GM21723 (cell line): ENCODE data around the gene NAPSA.
"Not testable (repeated sequence)": the region's sequence is repeated elsewhere in the genome, so short reads cannot be mapped to it uniquely, and the experiment has no call there.

Experiments used
- ATAC-seq: cut with Tn5 transposase; IDR thresholded peaks from one replicate; pipeline ENCODE4 v1.9.1; 2021; ENCODE audit warnings: mild to moderate bottlenecking, moderate library complexity; ENCODE audit not compliant: unreplicated experiment

The NAPSA gene

DNA sequence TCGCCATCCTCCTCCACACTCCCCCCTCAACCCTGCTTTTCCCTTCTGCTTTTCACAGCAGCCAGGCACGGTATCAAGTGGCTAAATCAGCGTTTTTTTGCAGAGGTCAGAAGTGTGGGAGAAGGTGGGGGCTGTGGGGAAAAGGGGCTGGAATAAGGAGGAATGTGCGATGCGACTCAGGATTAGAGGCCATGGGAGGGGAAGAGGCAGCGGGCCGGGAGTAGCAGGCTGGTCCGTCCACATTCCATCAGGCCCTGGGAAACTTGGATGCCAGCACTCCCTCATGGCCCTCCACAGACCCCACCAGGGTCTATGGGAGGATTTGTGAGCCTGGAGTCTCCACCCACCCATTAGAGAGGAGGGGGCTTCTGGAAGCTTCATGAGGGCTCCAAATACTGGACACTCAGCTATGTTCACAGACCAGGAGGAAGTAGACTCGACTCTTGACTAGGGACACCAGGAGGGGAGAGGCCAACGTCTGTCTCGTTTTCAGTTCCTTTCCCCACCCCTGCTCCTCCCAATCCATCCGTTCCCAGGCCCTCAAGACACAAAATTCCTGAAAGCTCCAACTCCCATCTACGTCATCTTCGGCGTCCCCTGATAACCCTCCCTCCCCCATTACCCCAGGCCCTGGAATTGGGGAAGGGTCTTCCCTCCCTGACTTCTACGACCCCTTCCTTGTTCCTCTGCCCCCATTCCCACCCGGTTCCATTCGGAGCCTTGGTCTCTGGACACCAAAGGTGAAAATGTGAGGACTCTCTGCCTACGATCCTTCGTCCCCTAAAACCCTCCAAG is 33.0 kb downstream of the NAPSA start:
- ATAC-seq = no peak

DNA sequence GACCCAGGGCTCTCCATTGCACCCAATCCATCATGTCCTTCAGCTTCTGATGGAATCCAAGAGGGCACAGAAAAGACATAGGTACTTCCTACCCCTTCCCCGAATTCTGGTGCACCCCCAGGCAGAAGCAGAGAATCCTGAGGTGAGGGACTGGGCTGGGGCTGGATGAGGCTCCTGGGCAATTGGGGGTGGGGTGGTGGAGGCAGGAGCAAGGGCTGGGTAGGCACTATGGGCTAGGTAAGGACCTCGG is 33.5 kb downstream of the NAPSA start:
- no peak for ATAC-seq

DNA sequence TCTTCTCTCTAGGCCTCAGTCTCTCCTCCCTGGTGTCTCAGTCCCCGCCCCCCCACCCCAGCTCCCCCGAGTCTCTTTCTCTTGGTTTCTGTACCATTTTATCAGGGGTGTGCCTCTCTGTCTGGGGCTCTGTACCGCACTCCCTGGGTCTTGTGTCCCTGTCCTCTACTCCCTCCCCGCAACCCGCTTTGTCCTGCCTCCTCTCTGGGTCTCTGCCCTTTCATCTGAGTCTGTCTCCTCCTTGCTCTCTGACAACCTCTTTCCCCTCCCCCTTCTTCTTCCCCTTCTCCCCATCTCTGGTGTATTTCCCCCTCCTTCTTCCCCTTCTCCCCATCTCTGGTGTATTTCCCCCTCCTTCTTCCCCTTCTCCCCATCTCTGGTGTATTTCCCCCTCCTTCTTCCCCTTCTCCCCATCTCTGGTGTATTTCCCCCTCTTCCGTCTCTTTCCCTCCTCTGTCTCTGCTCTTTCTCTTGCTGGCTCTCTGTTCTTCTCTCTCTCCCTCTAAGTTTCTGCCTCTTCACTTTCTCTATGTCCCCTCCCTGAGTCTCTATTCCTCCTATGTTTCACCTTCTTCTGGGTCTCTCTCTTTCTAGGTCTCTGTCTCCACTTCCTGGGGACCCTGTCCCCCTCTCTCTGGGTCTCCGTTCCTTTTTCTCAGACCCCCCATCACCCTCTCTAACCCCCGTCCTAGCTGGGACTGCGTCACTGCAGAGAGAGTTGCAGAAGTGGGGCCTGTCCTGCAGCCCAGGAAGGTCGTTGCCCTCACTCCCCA is 34.0 kb downstream of the NAPSA start:
- no peak for ATAC-seq

DNA sequence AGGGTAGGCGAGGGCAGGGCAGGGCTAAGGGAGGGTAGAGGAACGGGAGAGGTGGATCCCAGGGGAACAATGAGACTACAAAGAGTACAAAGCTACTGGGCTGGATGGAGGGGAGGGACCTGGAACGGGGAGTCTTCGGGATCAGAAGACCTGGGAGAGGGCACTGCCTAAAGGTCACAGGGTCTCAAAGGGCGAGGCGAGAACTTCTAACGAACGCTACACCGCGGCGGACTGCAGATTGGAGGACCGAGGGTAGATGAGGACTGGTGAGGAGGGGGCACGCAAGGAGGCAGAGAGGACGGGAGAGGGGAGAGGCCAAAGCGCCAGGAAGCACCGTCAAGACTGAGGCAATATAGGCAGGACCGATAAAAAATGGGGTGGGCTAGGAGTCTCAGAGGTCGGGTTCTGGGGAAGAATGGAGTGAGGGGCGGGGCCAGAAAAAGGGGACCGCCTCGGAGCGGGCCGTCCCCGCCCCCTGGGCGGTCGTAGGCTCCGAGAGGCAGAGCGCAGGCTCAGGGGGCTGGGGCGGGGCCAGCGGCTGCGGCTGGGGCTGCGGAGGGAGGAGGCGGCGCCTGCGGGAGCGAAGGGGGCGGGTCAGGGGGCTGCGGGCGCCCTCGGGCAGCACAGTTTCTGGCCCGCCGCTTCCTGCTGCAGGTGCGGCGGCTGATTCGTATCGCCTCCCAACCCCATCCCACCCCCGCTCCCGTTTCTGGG is 34.9 kb downstream of the NAPSA start:
- peak; percentile 32 for ATAC-seq

DNA sequence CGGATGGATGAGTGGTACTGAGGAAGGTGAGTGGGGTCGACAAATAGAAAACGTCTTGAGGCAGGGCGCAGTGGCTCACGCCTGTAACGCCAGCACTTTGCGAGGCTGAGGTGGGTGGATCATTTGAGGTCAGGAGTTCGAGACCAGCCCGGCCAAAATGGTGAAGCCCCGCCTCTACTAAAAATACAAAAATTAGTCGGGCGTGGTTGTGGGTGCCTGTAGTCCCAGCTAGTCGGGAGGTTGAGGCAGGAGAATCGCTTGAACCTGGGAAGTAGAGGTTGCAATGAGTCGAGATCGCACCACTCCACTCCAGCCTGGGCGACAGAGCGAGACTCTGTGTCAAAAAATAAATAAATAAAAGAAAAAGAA is 35.5 kb downstream of the NAPSA start:
- ATAC-seq = not testable (repeated sequence)

DNA sequence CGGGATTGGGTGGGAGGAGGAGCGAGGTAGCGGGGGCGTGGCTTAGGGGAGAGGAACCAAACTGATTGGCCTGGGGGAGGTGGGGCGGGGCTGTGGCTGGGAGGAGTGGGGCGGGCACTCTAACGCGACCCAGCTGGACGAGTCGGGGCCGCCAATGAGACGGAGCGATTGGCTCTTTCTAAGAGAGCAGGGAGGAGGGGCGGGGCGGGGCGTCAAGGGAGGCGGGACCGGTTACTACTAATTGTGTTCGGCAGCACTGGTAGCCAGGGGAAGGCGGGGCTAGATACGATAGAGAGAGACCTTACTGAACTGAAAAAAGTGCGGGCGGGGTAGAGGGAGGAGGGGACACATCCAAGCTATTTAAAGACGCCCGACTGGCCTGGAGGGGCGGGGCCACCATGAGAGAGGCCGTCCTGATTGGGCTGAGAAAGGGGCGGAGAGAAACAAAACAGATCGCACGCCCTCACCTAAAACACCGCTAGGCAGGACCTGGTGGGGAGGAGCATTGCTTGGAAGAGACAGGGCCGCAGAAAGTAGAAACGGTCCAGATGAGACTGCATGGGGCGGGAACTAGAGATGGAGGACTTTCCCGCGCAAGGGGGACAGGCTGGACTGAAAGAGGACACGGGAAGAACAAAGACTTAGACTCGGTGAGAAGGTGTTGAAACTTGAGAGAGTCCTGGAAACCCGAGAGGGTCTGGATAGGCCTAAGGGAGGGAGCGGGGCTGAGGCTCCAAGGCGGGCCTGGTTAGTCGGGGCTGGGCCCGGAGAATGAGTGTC is 36.1 kb downstream of the NAPSA start, which contains the start of gene KCNC3:
KCNC3 (minus strand) TSS at position 232 of the 780 bp plus-strand sequence. CDS start 295 bp downstream, outside the sequence.
- ATAC-seq = peak; percentile 50

DNA sequence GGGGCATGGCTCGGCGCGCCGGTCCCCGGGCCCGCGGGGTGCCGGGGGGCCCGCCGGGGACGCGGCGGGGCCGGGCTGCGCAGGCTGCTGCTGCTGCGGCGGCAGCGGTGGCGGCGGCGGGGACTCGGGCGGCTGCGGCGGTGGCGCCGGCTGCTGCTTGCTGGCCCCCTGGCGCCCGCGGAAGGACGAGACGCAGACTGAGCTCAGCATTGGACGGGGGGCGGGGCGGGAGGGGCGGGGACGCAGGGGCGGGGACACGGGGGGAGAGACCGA is 36.6 kb downstream of the NAPSA start:
- ATAC-seq = peak; percentile 8

DNA sequence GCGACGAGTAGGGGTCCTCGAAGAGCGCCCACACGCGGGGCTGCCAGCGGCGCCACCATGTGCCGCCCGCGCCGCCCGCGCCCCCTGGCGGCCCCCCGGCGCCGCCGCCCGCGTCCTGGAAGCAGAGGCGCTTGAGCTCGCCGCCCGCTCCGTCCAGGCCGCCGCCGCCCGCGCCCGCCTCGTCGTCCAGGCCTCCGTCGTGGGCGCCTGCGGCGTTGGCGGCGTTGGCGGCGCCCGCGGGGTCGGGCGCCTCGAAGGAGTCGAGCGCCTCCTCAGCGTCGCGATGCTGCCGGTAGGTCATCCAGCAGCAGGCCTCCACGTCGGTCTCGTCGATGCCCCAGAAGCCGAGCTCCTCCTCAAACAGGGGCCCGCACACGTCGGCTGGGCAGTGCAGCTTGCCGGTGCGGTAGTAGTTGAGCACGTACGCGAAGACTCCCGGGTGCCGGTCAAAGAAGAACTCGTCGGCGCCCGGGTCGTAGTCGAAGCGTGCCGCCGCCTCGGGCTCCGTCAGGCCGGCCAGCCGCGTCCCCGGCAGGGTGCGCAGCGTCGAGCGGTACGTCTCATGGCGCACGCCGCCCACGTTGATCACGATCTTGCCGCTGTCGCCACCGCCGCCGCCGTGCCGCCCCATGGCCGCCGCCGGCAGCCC is 37.1 kb downstream of the NAPSA start:
- ATAC-seq = no peak

DNA sequence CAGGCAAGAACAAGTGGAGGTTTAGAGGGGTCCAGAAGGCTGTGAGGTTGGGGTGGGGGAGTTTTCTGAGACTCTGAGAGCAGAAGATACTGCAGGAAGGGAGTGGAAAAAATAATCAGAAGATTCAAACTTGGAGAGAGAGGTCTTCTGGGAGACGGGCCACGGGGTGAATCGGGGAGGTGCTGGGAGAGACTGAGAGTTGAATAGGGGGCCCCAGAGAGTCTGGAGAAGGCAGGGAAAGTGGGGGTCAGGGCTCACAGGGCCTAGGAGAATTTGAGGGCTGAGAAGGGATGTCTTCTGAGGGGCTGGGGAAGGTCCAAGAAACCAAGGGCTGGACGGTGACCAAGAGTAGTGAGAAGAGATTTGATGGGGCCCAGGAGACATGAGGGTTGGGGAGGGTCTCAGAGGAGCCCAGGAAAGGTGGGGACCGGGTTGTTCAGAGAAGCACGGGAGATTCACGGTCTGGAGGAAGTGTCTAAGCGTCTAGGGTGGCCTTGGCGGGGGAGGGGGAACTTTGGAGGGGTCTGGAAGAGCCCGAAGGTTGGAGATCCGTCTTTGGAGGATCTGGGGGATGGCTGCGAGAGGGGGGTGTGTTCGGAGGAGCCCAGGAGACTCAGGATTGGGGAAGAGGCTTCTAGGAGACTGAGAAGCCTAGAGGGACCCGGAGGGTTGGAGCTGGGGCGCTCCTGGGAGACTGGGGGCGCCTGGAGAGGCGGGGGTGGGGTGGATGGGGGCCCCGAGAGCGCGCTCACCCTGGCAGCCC is 37.8 kb downstream of the NAPSA start:
- ATAC-seq = no peak

DNA sequence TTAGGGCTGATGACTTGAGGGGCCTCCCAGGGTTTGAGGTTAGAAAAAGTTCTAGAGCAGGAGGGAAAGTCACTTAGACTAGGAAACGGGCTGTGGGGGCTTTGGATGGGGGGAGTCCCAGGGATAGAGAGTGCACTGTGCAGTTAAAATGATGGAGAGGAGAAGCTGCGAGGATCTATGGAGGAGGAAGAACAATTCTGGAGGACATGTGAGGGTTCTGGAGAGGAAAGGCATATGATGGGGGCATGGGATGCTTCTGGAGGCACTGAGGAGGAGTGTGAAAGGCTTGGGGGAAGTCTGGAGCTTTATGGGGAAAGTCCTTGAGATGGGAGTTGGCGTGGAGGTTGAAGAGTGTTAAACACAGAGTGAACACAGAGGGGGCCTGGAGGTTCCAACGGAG is 38.4 kb downstream of the NAPSA start:
- no peak for ATAC-seq

DNA sequence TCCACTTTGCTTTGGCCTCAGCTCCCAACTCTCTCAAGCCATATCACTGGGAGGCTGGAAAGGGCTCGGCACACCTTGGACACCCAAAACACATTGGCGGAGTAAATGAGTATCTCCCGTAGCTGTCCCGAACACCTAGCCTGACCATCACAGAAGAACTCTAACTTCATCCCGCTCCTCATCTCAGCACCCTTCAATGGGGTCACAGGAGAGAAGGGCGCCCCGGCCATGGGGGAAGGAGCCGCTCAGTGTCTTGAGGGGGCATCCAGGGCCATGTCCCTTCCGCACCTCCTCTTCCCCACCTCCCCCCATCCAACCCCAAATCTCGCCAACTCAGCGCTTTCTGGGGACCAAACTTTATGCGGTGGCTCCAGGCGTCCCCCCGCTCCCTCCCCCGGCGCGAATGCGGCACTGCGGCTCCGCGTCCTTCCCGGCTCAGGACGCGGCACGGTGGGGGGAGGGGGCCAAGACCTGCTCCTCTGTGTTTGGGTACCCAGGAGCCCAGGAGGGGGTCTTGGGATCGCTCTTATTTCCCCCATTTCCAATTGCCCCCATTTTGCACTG is 39.3 kb downstream of the NAPSA start:
- ATAC-seq = no peak

DNA sequence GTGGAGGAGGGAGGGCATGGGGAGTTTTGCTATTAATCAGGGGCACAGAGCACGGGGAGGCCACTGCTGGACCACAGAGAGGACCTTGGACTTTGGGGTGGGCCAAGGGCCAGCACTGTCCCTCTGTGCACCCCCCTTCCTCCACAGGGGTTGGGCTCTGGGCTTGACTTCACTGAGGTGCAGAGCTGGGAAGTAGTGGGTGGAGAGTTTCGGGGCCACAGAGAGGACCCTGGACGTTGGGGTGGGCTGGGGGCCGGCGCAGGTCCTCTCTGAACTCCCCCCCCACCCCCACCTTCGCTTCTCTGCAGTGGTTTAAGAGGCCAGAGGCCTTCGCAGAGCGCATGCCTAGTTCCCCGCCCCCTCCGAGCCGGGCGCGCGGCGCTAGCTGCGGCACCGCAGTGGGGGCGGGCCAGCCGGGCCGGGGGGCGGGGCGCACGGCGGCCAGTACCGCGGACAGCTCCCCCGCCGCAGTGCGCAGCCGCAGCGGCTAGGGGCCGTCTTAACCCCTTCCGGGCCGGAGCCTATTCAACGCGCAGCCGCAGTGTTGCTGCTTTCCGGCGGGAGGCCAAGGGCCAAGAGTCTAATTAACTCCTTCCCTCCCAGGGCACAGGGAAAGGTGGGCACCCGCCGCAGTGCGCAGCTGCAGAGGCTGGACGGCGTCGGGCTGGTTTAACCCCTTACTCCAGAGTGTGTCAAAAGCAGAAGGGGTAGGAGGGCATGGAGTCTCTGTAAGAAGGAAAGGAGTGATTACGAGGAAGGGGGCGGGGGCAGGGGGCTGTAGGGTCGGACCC is 39.9 kb downstream of the NAPSA start:
- no peak for ATAC-seq

DNA sequence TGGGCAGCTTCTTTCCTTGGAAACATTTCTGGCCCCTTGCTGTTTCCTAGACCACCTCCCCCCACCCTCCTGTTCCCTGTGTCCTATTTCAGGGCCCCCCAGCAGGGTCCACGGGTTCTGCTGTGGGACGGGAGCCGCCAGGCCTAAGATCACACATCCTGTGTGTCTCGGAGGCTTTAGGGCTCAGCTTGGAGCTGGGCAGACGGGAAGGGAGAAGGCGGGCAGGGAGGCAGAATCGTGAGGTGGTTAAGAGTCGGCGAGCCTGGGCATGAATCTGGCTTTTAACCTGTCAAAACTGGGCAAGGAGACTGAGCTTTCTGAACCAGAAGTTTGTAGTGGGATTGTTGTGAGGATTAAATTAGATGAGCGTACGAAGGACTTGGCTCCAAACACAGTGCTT is 41.1 kb downstream of the NAPSA start:
- ATAC-seq = no peak

DNA sequence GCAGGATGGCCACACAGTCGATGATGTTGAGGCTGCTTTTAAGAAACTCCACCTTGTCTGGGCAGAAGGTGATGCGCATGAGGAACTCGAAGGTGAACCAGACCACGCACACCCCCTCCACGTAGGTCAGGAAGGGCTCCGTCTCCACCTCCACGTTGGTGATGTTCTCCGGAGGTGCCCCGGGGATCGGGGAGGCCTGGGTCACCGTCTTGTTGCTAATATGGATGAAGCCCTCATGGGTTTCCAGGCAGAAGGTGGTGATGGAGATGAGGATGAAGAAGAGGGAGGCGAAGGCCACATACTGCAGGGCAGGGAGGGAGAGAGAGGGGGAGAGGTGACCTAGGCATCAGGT is 41.7 kb downstream of the NAPSA start:
- no peak for ATAC-seq

DNA sequence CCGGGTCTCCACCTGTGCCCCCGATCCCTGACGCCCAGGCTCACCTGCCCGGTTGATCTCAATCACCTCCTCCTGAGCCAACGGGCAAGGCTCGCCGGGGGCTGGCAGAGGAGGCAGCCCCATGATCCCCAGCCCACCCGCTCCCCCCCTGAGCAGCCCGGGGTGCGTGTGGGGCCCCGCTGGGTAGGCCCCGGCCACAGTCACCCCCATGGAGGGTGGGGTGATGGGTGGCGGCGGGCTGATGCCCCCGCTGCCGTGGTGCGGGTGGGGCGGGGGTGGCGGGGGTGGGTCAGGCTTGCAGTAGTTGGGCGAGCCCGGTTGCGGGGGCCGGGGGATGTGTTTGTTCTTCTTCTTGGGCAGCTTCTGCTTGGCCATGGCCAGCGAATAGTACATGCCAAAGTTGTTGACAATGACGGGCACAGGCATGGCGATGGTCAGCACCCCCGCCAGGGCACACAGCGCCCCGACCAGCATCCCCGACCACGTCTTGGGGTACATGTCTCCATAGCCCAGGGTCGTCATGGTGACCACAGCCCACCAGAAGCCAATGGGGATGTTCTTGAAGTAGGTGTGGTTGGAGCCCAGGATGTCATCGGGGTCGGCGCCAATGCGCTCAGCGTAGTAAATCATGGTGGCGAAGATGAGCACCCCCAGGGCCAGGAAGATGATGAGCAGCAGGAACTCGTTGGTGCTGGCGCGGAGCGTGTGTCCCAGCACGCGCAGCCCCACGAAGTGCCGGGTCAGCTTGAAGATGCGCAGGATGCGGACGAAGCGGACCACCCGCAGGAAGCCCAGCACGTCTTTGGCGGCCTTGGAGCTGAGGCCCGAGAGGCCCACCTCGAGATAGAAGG is 42.3 kb downstream of the NAPSA start:
- no peak for ATAC-seq

DNA sequence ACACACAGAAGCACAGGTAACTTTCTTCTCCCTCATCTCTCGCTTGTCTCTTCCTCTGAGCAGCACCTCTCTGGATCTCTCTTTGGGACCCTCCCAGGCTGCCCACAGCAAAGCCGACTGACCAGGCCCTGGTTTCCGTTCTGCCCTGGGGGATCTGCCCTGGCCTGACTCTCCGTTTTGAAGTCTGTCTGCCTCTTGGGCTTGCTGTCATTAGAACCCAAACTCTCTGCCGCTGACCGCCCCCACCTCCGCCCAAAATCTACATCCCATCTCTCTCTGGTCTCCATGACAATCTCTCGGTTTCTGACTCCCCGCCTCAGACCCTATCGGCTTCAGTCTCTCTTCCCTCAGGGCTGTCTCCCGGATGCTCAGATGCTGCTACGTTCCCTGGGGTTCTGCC is 43.2 kb downstream of the NAPSA start:
- no peak for ATAC-seq

DNA sequence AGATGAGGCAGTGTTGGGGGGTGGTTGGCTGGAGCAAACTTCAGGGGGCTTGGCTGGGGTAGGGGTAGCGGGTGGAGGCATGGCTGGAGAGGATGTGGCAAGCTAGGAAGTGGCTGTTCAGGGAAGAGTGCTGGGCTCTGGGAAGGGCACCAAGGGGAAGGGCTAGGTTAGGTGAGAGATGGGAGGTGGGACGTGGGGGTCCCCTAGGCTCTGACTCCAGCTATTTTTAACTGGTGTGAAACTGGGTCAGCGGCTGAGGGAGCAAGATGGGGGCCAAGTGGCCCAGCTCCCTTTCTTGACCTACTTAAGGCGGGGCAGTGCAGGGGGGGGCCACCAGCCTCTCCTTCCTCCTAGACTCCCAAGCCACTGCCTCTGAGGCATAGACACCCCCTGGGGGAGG is 43.6 kb downstream of the NAPSA start:
- ATAC-seq = no peak

DNA sequence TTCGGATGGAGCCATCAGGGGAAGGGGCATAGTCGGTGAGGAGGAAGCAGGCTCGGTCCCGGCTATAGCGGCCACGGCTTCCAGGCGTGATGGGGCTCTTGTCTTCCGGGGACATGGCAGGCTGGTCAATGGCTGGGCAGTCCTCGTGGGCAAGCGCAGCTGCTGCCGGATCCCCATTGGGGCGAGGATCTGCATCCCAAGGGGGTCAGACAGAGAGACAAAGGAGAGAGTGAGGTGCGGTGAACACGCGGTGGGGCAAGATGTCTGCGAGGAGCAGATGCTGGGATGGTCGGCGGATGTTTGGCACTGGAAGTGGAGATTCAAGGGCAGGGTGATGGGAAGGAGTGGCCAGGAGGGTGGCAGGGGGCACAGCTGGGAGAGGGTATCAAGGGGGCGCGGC is 44.8 kb downstream of the NAPSA start:
- ATAC-seq = no peak
